A673 (cell line): ENCODE data around the gene SLC43A1.

Experiments
- CTCF ChIP-seq: fragments of 300-800, 200-600 bp; sonication (generic); conservative IDR thresholded peaks from 2 replicates; pipeline ENCODE4 v1.5.1; 2017; ENCODE audit warnings: low read depth, mild to moderate bottlenecking, antibody characterized with exemption, low read length, moderate library complexity, mixed read lengths
- EZH2 ChIP-seq: fragments of 200-600 bp; sonication (generic); IDR thresholded peaks from 2 replicates; pipeline ENCODE4 v1.6.1; 2017; ENCODE audit warnings: borderline replicate concordance, low read depth, mild to moderate bottlenecking, mixed read lengths, antibody characterized with exemption, low read length; ENCODE audit not compliant: poor library complexity, severe bottlenecking

- TF ChIP-seq CTCF (peak; percentile 92), EZH2 (no peak)
These were observed 32.5 kb downstream of the SLC43A1 start for GRCh38 chr11:57482782-57483561.
